ENCODE results near the gene ANO4. TPM values are rescaled to one million over a fixed set of nuclear protein-coding genes. Genes with fewer than 3 reads are reported as not detected.

ANO4 gene
- total RNA-seq, 1 donor from 2014 or later: 0.13 TPM

GRCh38 chr12:100820314-100820713 lies 25.7 kb downstream of the ANO4 start:
- Histone ChIP-seq H3K4me3 (ENCODE audit: low read depth, low read length) (no peak overlapping the region), H3K36me3 (ENCODE audit: control insufficient read depth, insufficient read depth, low read length) (no peaks in the 10 kb centered on the region), H3K27me3 (ENCODE audit: control insufficient read depth, insufficient read depth, low read length) (no peaks in the 10 kb centered on the region)
- no peak for DNase-seq (ENCODE audit: low read depth)
- no peak for TF ChIP-seq CTCF (IDR thresholded peaks at IDR 0.05; ENCODE audit: insufficient read depth, low read length, poor library complexity, severe bottlenecking)

GRCh38 chr12:100823963-100824362 lies 29.4 kb downstream of the ANO4 start:
- Histone ChIP-seq H3K4me3 (ENCODE audit: low read depth, low read length) (no peak overlapping the region), H3K36me3 (ENCODE audit: control insufficient read depth, insufficient read depth, low read length) (no peaks in the 10 kb centered on the region), H3K27me3 (ENCODE audit: control insufficient read depth, insufficient read depth, low read length) (no peaks in the 10 kb centered on the region)
- no peak for TF ChIP-seq CTCF (IDR thresholded peaks at IDR 0.05; ENCODE audit: insufficient read depth, low read length, poor library complexity, severe bottlenecking)
- no peak for DNase-seq (ENCODE audit: low read depth)

GRCh38 chr12:100824476-100824875 lies 29.9 kb downstream of the ANO4 start:
- TF ChIP-seq CTCF (IDR thresholded peaks at IDR 0.05; ENCODE audit: insufficient read depth, low read length, poor library complexity, severe bottlenecking): no peak
- no peak overlapping the region for H3K4me3 ChIP-seq (ENCODE audit: low read depth, low read length)
- H3K36me3 ChIP-seq (ENCODE audit: control insufficient read depth, insufficient read depth, low read length): no peaks in the 10 kb centered on the region
- no peaks in the 10 kb centered on the region for H3K27me3 ChIP-seq (ENCODE audit: control insufficient read depth, insufficient read depth, low read length)
- no peak for DNase-seq (ENCODE audit: low read depth)

GRCh38 chr12:100826323-100826722 lies 31.7 kb downstream of the ANO4 start:
- no peaks in the 10 kb centered on the region for H3K36me3 ChIP-seq (ENCODE audit: control insufficient read depth, insufficient read depth, low read length)
- TF ChIP-seq CTCF (IDR thresholded peaks at IDR 0.05; ENCODE audit: insufficient read depth, low read length, poor library complexity, severe bottlenecking): no peak
- no peaks in the 10 kb centered on the region for H3K27me3 ChIP-seq (ENCODE audit: control insufficient read depth, insufficient read depth, low read length)
- DNase-seq (ENCODE audit: low read depth): no peak
- no peak overlapping the region for H3K4me3 ChIP-seq (ENCODE audit: low read depth, low read length)

- no peaks in the 10 kb centered on the region for H3K36me3 ChIP-seq (ENCODE audit: control insufficient read depth, insufficient read depth, low read length)
- TF ChIP-seq CTCF (IDR thresholded peaks at IDR 0.05; ENCODE audit: insufficient read depth, low read length, poor library complexity, severe bottlenecking): peak; percentile 84
- H3K4me3 ChIP-seq (ENCODE audit: low read depth, low read length): no peak overlapping the region
- H3K27me3 ChIP-seq (ENCODE audit: control insufficient read depth, insufficient read depth, low read length): no peaks in the 10 kb centered on the region
- no peak for DNase-seq (ENCODE audit: low read depth)
These were observed 33.4 kb downstream of the ANO4 start for GRCh38 chr12:100827901-100828520.
